OCI-LY3 (cell line): ENCODE data around the gene CASK.

Source experiments
- H2AFZ ChIP-seq: fragments of 200-600, 300-600 bp; shearing (Covaris generic); 2 replicates; pipeline ENCODE4 v1.6.0; 2014; ENCODE audit warnings: antibody characterized with exemption, low read depth, low read length
- H3K27ac ChIP-seq: fragments of 200-600, 300-600 bp; sonication (generic); 2 replicates; pipeline ENCODE4 v1.5.1; 2014; ENCODE audit warnings: mild to moderate bottlenecking, low read length, moderate library complexity, mixed read lengths
- H3K27me3 ChIP-seq: fragments of 200-600, 300-600 bp; sonication (generic); 2 replicates; pipeline ENCODE4 v1.6.1; 2014; ENCODE audit warnings: low read depth, low read length, mixed read lengths
- H3K36me3 ChIP-seq: fragments of 200-600, 300-600 bp; sonication (generic); replicated peaks from 2 replicates; pipeline ENCODE3; 2014; ENCODE audit warnings: low read depth, low read length, mixed read lengths
- H3K4me1 ChIP-seq: fragments of 300-600, 200-600 bp; sonication (generic); 2 replicates; pipeline ENCODE4 v1.6.1; 2014; ENCODE audit warnings: low read length, mixed read lengths
- H3K4me2 ChIP-seq: fragments of 200-600, 300-600 bp; sonication (generic); 2 replicates; pipeline ENCODE4 v1.6.1; 2014; ENCODE audit warnings: low read length, mixed read lengths
- H3K4me3 ChIP-seq: fragments of 300-600, 200-600 bp; sonication (generic); 2 replicates; pipeline ENCODE4 v1.5.1; 2014; ENCODE audit warnings: antibody characterized with exemption, mild to moderate bottlenecking, low read length, moderate library complexity
- H3K79me2 ChIP-seq: fragments of 300-600, 200-600 bp; shearing (Covaris generic); 2 replicates; pipeline ENCODE4 v1.6.1; 2014; ENCODE audit warnings: mild to moderate bottlenecking, low read length, mixed read lengths
- H3K9ac ChIP-seq: fragments of 300-600, 200-600 bp; shearing (Covaris generic); 2 replicates; pipeline ENCODE4 v1.6.0; 2014; ENCODE audit warnings: mild to moderate bottlenecking, low read length, moderate library complexity
- H3K9me3 ChIP-seq: fragments of 200-600, 300-600 bp; shearing (Covaris generic); 2 replicates; pipeline ENCODE4 v1.6.1; 2014; ENCODE audit warnings: low read length, mixed read lengths; ENCODE audit not compliant: insufficient read depth
- H4K20me1 ChIP-seq: fragments of 200-600, 300-600 bp; sonication (generic); 2 replicates; pipeline ENCODE4 v1.6.1; 2016; ENCODE audit warnings: low read length, mixed read lengths; ENCODE audit not compliant: insufficient read depth
- CTCF ChIP-seq: fragments of 200-600, 300-600 bp; sonication (generic); IDR thresholded peaks from 2 replicates; pipeline ENCODE4 v1.5.1; 2014; ENCODE audit warnings: antibody characterized with exemption, low read length, low read depth
- EZH2phosphoT487 ChIP-seq: fragments of 200-600 bp; shearing (Covaris generic); IDR thresholded peaks from 2 replicates; pipeline ENCODE4 v1.6.1; 2018; ENCODE audit warnings: antibody characterized with exemption, mixed run types, low read depth

CASK gene

GRCh38 chrX:41543668-41544067, 379.7 kb downstream of the CASK start:
- no peak for TF ChIP-seq EZH2phosphoT487
- no peak for TF ChIP-seq CTCF
- Histone ChIP-seq H3K4me1 (no peaks in the 10 kb centered on the region), H3K36me3 (peaks cover 2% of the 10 kb centered on the region), H3K79me2 (no peaks in the 10 kb centered on the region), H3K27me3 (no peaks in the 10 kb centered on the region), H4K20me1 (no peaks in the 10 kb centered on the region), H3K4me3 (no peak overlapping the region), H3K9me3 (no peaks in the 10 kb centered on the region), H3K4me2 (no peak overlapping the region), H3K27ac (no peak overlapping the region), H2AFZ (no peak overlapping the region), H3K9ac (no peak overlapping the region)

- Histone ChIP-seq H3K9ac (no peak overlapping the region), H3K4me1 (no peaks in the 10 kb centered on the region), H3K36me3 (peaks cover 2% of the 10 kb centered on the region), H3K27ac (no peak overlapping the region), H3K79me2 (no peaks in the 10 kb centered on the region), H3K9me3 (no peaks in the 10 kb centered on the region), H3K4me2 (no peak overlapping the region), H3K4me3 (no peak overlapping the region), H2AFZ (no peak overlapping the region), H3K27me3 (no peaks in the 10 kb centered on the region), H4K20me1 (no peaks in the 10 kb centered on the region)
- TF ChIP-seq CTCF (no peak), EZH2phosphoT487 (no peak)
Observed at GRCh38 chrX:41543025-41543424, 380.3 kb downstream of the CASK start.

- Histone ChIP-seq H3K4me2 (no peak overlapping the region), H3K9ac (no peak overlapping the region), H3K9me3 (no peaks in the 10 kb centered on the region), H2AFZ (no peak overlapping the region), H3K4me1 (no peaks in the 10 kb centered on the region), H3K27ac (no peak overlapping the region), H3K4me3 (no peak overlapping the region), H3K27me3 (no peaks in the 10 kb centered on the region), H4K20me1 (no peaks in the 10 kb centered on the region), H3K36me3 (peaks cover 2% of the 10 kb centered on the region), H3K79me2 (no peaks in the 10 kb centered on the region)
- TF ChIP-seq EZH2phosphoT487: no peak
- TF ChIP-seq CTCF: no peak
Observed at GRCh38 chrX:41542536-41542935, 380.8 kb downstream of the CASK start.

GRCh38 chrX:41542135-41542534, 381.2 kb downstream of the CASK start:
- no peak overlapping the region for H3K4me2 ChIP-seq
- no peak overlapping the region for H3K4me3 ChIP-seq
- no peaks in the 10 kb centered on the region for H3K9me3 ChIP-seq
- H3K79me2 ChIP-seq: no peaks in the 10 kb centered on the region
- no peaks in the 10 kb centered on the region for H3K27me3 ChIP-seq
- H4K20me1 ChIP-seq: no peaks in the 10 kb centered on the region
- no peak overlapping the region for H3K9ac ChIP-seq
- no peak overlapping the region for H3K27ac ChIP-seq
- H2AFZ ChIP-seq: no peak overlapping the region
- TF ChIP-seq EZH2phosphoT487 (no peak), CTCF (no peak)
- peaks cover 2% of the 10 kb centered on the region for H3K36me3 ChIP-seq
- H3K4me1 ChIP-seq: no peaks in the 10 kb centered on the region
